Thyroid gland (tissue), 4 donors: ENCODE measurements around the gene ANXA2. TPM values are rescaled to one million over a fixed set of nuclear protein-coding genes. Genes with fewer than 3 reads are reported as not detected.

Experiments
- DNase-seq, 2 donors: peaks; one replicate each; pipeline ENCODE4 v3.0.0-alpha.2; 2019
- H3K27ac ChIP-seq, 3 donors: fragments of 200-600 bp; sonication (generic); 1 replicate in 2 of 3; 2 replicates in 1 of 3; pipeline ENCODE4 v1.5.1; 2016 to 2019; ENCODE audit warnings: mild to moderate bottlenecking in 1 of 3, moderate library complexity in 1 of 3
- H3K27me3 ChIP-seq: fragments of 200-600 bp; sonication (generic); one replicate; pipeline ENCODE4 v1.5.1; 2019
- H3K36me3 ChIP-seq, 2 donors: fragments of 200-600 bp; sonication (generic); one replicate each; pipeline ENCODE4 v1.5.1; 2016 to 2019
- H3K4me1 ChIP-seq, 2 donors: fragments of 200-600 bp; sonication (generic); one replicate each; pipeline ENCODE4 v1.5.1; 2017 to 2019
- H3K4me3 ChIP-seq, 3 donors: fragments of 200-600 bp; sonication (generic); replicated peaks in 1 of 3; 1 replicate in 2 of 3; 2 replicates in 1 of 3; pipeline ENCODE4 v1.5.1; 2016; ENCODE audit warnings: mild to moderate bottlenecking in 1 of 3
- H3K9me3 ChIP-seq: fragments of 200-600 bp; sonication (generic); one replicate; pipeline ENCODE4 v1.5.1; 2017
- POLR2A ChIP-seq, 2 donors: fragments of 450-650 bp; IDR thresholded peaks; one replicate each; pipeline ENCODE4 v1.6.1; 2017; ENCODE audit warnings: antibody characterized with exemption in 2 of 2, mild to moderate bottlenecking in 2 of 2, moderate library complexity in 1 of 2
- WGBS, 2 donors: methylation state at CpG; one replicate each; pipeline ENCODE4 v1.1.5; 2017; 5-methylcytosine and 5-hydroxymethylcytosine counted together
- intact Hi-C: fragments of 100-400 bp; cut with DNase I; formaldehyde crosslinking; loops from one replicate; pipeline ENCODE4 v1.15.1; 2023
- total RNA-seq, 4 donors: library from RNA; depleted of rRNA; stranded (reverse); fragments of >200 nt; gene quantifications; one replicate each; pipeline ENCODE4 v1.2.3, GENCODE V29; 2016
- TF ChIP-seq, protein P1 (sequence below), 6 experiments: fragments of 200-600 bp in 3 of 6; fragments of 450-650 bp in 3 of 6; sonication (generic) in 3 of 6; IDR thresholded peaks; one replicate each; pipeline ENCODE4 v1.5.1; 2016 to 2019; ENCODE audit warnings: antibody characterized with exemption in 6 of 6, mild to moderate bottlenecking in 2 of 6, inconsistent platforms in 1 of 6, moderate library complexity in 1 of 6

ANXA2 gene
- total RNA-seq, 4 donors from 2014 or later = 436 to 796 (median 612) TPM

DNA sequence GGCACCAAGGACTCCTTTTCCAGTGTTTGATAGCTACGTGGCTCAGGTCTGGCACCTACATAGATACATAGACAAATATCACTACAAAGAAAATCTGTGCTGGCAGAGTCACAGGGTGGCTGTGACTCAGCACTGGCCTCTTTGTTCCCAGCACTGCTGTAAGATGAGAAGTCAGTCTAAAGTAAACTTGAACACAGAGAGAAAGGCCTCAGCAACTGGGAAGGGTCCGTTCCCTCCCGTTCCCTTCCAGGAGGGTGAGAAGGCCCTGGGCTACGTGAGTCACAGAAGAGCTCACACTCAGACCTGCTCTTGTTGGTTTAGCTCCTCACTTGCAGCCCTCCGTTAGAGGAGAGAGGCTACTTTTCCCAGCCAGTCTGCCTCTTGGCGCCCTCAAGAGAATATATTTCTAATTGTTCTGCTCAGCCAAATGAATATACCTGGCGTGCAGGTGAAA, 23.1 kb downstream of the ANXA2 start:
- H3K4me3 ChIP-seq = no peak overlapping the region
- H3K27me3 ChIP-seq = no peaks in the 10 kb centered on the region
- peaks cover 72 to 98% of the 10 kb centered on the region in 2 donors for H3K4me1 ChIP-seq
- peaks cover 5 to 7% of the 10 kb centered on the region in 2 donors for H3K36me3 ChIP-seq
- intact Hi-C loops = no loop called here
- peak overlapping the region; percentile 86 to 96 (median 89) for H3K27ac ChIP-seq
- peak; percentile 87 to 90 for DNase-seq
- WGBS, 2 donors = 12 to 21% methylated on average over 7 of the region's 7 CpGs
- TF ChIP-seq, protein P1, sequence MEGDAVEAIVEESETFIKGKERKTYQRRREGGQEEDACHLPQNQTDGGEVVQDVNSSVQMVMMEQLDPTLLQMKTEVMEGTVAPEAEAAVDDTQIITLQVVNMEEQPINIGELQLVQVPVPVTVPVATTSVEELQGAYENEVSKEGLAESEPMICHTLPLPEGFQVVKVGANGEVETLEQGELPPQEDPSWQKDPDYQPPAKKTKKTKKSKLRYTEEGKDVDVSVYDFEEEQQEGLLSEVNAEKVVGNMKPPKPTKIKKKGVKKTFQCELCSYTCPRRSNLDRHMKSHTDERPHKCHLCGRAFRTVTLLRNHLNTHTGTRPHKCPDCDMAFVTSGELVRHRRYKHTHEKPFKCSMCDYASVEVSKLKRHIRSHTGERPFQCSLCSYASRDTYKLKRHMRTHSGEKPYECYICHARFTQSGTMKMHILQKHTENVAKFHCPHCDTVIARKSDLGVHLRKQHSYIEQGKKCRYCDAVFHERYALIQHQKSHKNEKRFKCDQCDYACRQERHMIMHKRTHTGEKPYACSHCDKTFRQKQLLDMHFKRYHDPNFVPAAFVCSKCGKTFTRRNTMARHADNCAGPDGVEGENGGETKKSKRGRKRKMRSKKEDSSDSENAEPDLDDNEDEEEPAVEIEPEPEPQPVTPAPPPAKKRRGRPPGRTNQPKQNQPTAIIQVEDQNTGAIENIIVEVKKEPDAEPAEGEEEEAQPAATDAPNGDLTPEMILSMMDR (IDR thresholded peaks at IDR 0.05) = no peak
- peak in 1 of 2 donors; percentile 75 for TF ChIP-seq POLR2A (IDR thresholded peaks at IDR 0.05)
- H3K9me3 ChIP-seq = no peaks in the 10 kb centered on the region

- intact Hi-C loops = no loop called here
- TF ChIP-seq, protein P1 (IDR thresholded peaks at IDR 0.05) = no peak
- TF ChIP-seq POLR2A (IDR thresholded peaks at IDR 0.05) = no peak
- Histone ChIP-seq H3K4me3 (no peak overlapping the region), H3K27ac (peak overlapping the region; percentile 86 to 96 (median 89)), H3K9me3 (no peaks in the 10 kb centered on the region), H3K36me3 (peaks cover 5 to 7% of the 10 kb centered on the region in 2 donors), H3K27me3 (no peaks in the 10 kb centered on the region), H3K4me1 (peaks cover 75 to 98% of the 10 kb centered on the region in 2 donors)
- DNase-seq = no peak
- WGBS, 2 donors = 29 to 43% methylated on average over 4 of the region's 4 CpGs
Observed at GRCh38 chr15:60374209-60374608, 23.6 kb downstream of the ANXA2 start.

- H3K4me1 ChIP-seq = peaks cover 80 to 98% of the 10 kb centered on the region in 2 donors
- 48% methylated on average over 2 of the region's 2 CpGs for WGBS, 2 donors
- peaks cover 5 to 7% of the 10 kb centered on the region in 2 donors for H3K36me3 ChIP-seq
- no peak for TF ChIP-seq POLR2A (IDR thresholded peaks at IDR 0.05)
- TF ChIP-seq, protein P1 (IDR thresholded peaks at IDR 0.05) = no peak
- no peaks in the 10 kb centered on the region for H3K27me3 ChIP-seq
- H3K4me3 ChIP-seq = no peak overlapping the region
- peak overlapping the region; percentile 86 to 96 (median 89) for H3K27ac ChIP-seq
- no peak for DNase-seq
- H3K9me3 ChIP-seq = no peaks in the 10 kb centered on the region
- intact Hi-C loops = no loop called here
Observed at GRCh38 chr15:60373745-60374144, 24.0 kb downstream of the ANXA2 start.

DNA sequence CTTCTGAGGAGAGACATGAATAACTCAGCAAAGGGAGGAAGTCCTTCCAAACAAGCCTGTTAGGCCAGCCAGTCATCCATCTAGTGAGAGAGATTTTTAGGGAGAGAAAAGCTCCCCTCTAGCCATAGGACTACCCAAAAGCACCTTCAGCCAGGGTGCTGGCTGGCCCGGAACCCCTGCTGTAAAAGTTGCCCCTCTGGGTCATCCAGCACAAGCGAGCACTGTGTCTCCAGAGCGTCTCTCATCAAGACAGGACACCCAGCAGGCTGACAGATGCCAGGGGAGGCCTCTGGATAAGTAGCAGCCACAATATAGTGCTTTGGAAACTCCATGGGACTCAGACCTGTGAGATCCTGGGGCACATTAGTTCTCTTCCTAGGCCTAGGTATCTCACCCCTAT, 24.5 kb downstream of the ANXA2 start:
- intact Hi-C loops = no loop called here
- no peak overlapping the region for H3K4me3 ChIP-seq
- no peaks in the 10 kb centered on the region for H3K27me3 ChIP-seq
- no peak for TF ChIP-seq POLR2A (IDR thresholded peaks at IDR 0.05)
- TF ChIP-seq, protein P1 (IDR thresholded peaks at IDR 0.05) = no peak
- peak overlapping the region; percentile 86 to 96 (median 89) for H3K27ac ChIP-seq
- H3K36me3 ChIP-seq = peaks cover 5 to 7% of the 10 kb centered on the region in 2 donors
- peaks cover 84 to 98% of the 10 kb centered on the region in 2 donors for H3K4me1 ChIP-seq
- H3K9me3 ChIP-seq = no peaks in the 10 kb centered on the region
- 81 to 92% methylated on average over 2 to 3 of the region's 3 CpGs for WGBS, 2 donors
- no peak for DNase-seq

DNA sequence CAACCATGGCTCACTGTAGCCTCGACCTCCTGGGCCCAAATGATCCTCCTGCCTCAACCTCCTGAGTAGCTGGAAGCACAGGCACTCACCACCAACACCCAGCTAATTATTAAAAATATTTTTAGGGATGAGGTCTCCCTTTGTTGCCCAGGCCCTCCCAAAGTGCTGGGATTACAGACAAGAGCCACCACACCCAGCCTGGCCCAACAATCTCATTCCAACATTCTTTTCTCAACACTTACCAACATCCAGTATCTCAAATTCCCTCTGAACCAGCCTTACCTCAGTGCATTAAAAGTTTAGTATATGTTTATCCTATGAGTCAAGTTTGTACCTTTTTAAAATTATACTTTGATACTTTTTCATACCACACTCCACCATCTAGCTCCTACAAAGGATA, 25.0 kb downstream of the ANXA2 start:
- H3K36me3 ChIP-seq = peaks cover 5 to 7% of the 10 kb centered on the region in 2 donors
- no peak for DNase-seq
- no peak overlapping the region for H3K4me3 ChIP-seq
- WGBS, 2 donors = 89 to 100% methylated on average over 1 of the region's 1 CpG
- H3K27me3 ChIP-seq = no peaks in the 10 kb centered on the region
- intact Hi-C loops = no loop called here
- no peaks in the 10 kb centered on the region for H3K9me3 ChIP-seq
- TF ChIP-seq, protein P1 (IDR thresholded peaks at IDR 0.05) = no peak
- TF ChIP-seq POLR2A (IDR thresholded peaks at IDR 0.05) = no peak
- H3K4me1 ChIP-seq = peaks cover 86 to 94% of the 10 kb centered on the region in 2 donors
- H3K27ac ChIP-seq = peak overlapping the region; percentile 86 to 96 (median 89)
